ENCODE data around the gene UBAC2. TPM values are rescaled to one million over a fixed set of nuclear protein-coding genes. Genes with fewer than 3 reads are reported as not detected.
A peak's percentile ranks its signal among the peaks of the same experiment; 100 is the strongest.

The UBAC2 gene
- total RNA-seq, 1 donor from 2014 or later: 57.7 TPM

DNA sequence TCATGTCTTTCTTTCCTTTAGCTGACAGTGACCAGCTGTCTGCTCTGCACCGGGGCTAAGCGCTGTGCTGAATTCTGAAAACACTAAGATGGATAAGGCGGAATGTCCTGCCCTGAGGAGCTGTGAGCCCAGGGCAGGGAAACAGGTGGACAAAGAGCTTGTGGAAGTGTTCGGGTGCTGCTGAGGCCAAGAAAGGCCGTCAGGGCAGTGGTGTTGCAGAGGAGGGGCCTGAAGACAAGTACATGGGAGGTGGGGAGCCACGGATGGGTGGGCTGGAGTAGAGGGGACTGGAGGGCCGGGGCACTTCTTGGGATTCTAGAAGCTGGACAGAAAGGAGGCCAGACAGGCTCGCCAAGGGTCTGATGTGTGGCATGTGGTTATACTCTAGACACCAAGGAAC lies 172.8 kb downstream of the UBAC2 start:
- DNase-seq (ENCODE audit: extremely low spot score in 2 of 2): peak in 1 of 2 donors; percentile 70
- H3K4me1 ChIP-seq: no peaks in the 10 kb centered on the region
- no peaks in the 10 kb centered on the region for H3K36me3 ChIP-seq
- no peak overlapping the region for H3K4me3 ChIP-seq
- TF ChIP-seq CTCF (IDR thresholded peaks at IDR 0.05): no peak
- TF ChIP-seq POLR2AphosphoS5 (IDR thresholded peaks at IDR 0.05; ENCODE audit: insufficient read depth in 1 of 2, low read depth in 1 of 2): no peak
- TF ChIP-seq POLR2A (IDR thresholded peaks at IDR 0.05): no peak
- H3K27me3 ChIP-seq: no peaks in the 10 kb centered on the region
- H3K9me3 ChIP-seq: no peaks in the 10 kb centered on the region
- H3K27ac ChIP-seq: no peak overlapping the region
- intact Hi-C loops (cut with DNase I): no loop called here

GRCh38 chr13:99374169-99374991 lies 173.7 kb downstream of the UBAC2 start:
- no peak overlapping the region for H3K27ac ChIP-seq
- peak in 1 of 2 donors; percentile 60 for DNase-seq (ENCODE audit: extremely low spot score in 2 of 2)

GRCh38 chr13:99374994-99375737 lies 174.5 kb downstream of the UBAC2 start:
- intact Hi-C loops (cut with DNase I): no loop called here
- peak; percentile 72 to 79 for DNase-seq (ENCODE audit: extremely low spot score in 2 of 2)
- no peaks in the 10 kb centered on the region for H3K9me3 ChIP-seq
- TF ChIP-seq POLR2A (IDR thresholded peaks at IDR 0.05): no peak
- TF ChIP-seq CTCF (IDR thresholded peaks at IDR 0.05): no peak
- TF ChIP-seq POLR2AphosphoS5 (IDR thresholded peaks at IDR 0.05; ENCODE audit: insufficient read depth in 1 of 2, low read depth in 1 of 2): no peak
- H3K27me3 ChIP-seq: no peaks in the 10 kb centered on the region
- no peak overlapping the region for H3K4me3 ChIP-seq
- no peak overlapping the region for H3K27ac ChIP-seq
- no peaks in the 10 kb centered on the region for H3K4me1 ChIP-seq
- H3K36me3 ChIP-seq: no peaks in the 10 kb centered on the region

More at GRCh38 chr13:99374169-99374991, 173.7 kb downstream of the UBAC2 start:
- Histone ChIP-seq H3K4me3 (no peak overlapping the region), H3K9me3 (no peaks in the 10 kb centered on the region), H3K4me1 (no peaks in the 10 kb centered on the region), H3K36me3 (no peaks in the 10 kb centered on the region), H3K27me3 (no peaks in the 10 kb centered on the region)
- TF ChIP-seq CTCF (IDR thresholded peaks at IDR 0.05) (no peak), POLR2A (IDR thresholded peaks at IDR 0.05) (no peak), POLR2AphosphoS5 (IDR thresholded peaks at IDR 0.05; ENCODE audit: insufficient read depth in 1 of 2, low read depth in 1 of 2) (no peak)
- intact Hi-C loops (cut with DNase I): no loop called here

GRCh38 chr13:99375738-99376080 lies 175.1 kb downstream of the UBAC2 start:
- Histone ChIP-seq H3K4me1 (no peaks in the 10 kb centered on the region), H3K27me3 (no peaks in the 10 kb centered on the region), H3K27ac (no peak overlapping the region), H3K4me3 (no peak overlapping the region), H3K36me3 (no peaks in the 10 kb centered on the region), H3K9me3 (no peaks in the 10 kb centered on the region)
- no peak for TF ChIP-seq CTCF (IDR thresholded peaks at IDR 0.05)
- no peak for TF ChIP-seq POLR2AphosphoS5 (IDR thresholded peaks at IDR 0.05; ENCODE audit: insufficient read depth in 1 of 2, low read depth in 1 of 2)
- no peak for TF ChIP-seq POLR2A (IDR thresholded peaks at IDR 0.05)
- DNase-seq (ENCODE audit: extremely low spot score in 2 of 2): no peak
- intact Hi-C loops (cut with DNase I): no loop called here

DNA sequence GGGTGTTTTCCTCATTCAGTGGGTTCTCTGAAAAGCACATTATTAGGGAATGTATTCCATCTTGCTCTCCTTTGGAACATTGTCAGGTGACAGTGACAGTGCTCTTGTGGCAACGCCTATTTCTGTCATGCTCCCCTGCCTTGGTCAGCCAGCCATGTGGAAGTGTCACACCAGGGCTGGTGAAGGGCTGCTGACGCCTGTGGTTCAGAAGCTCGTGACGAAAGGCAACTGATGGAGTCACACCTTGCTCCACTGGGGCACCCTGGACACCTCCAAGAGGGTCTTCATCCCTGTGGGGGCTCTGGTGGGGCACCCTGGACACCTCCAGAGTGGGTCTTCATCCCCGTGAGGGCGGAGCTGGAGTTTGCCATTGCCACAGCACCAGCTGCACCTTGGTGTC lies 175.5 kb downstream of the UBAC2 start:
- Histone ChIP-seq H3K36me3 (no peaks in the 10 kb centered on the region), H3K4me1 (no peaks in the 10 kb centered on the region), H3K27ac (no peak overlapping the region), H3K9me3 (no peaks in the 10 kb centered on the region), H3K27me3 (no peaks in the 10 kb centered on the region), H3K4me3 (no peak overlapping the region)
- TF ChIP-seq CTCF (IDR thresholded peaks at IDR 0.05): no peak
- no peak for TF ChIP-seq POLR2AphosphoS5 (IDR thresholded peaks at IDR 0.05; ENCODE audit: insufficient read depth in 1 of 2, low read depth in 1 of 2)
- TF ChIP-seq POLR2A (IDR thresholded peaks at IDR 0.05): no peak
- intact Hi-C loops (cut with DNase I): no loop called here
- peak; percentile 83 to 94 for DNase-seq (ENCODE audit: extremely low spot score in 2 of 2)
